HCT116 (cell line): ENCODE data around the gene OTOP3. TPM values are rescaled to one million over a fixed set of nuclear protein-coding genes. Genes with fewer than 3 reads are reported as not detected.

Experiments used
- ATAC-seq: fragments of 200-7000 bp; cut with Tn5 transposase; 2 replicates; pipeline ENCODE4 v1.9.1; 2020; ENCODE audit warnings: mild to moderate bottlenecking, moderate library complexity
- BruUV-seq: library from RNA; stranded (reverse); fragments of 400-500 nt; replicated peaks from 2 replicates; lab custom pipeline; 2021; lab: Mats Ljungman, UMichigan
- CTCF ChIA-PET: fragments of 300-600 bp; sonication (Branson Sonifier 250); formaldehyde crosslinking; loops from one replicate; lab custom pipeline; 2021; ENCODE audit warnings: antibody characterized with exemption; lab: Charles Lee
- POLR2A ChIA-PET: fragments of 300-600, 350-600 bp; sonication (Branson Sonifier 250); formaldehyde crosslinking; loops from one replicate; lab custom pipeline; 2021; ENCODE audit warnings: antibody characterized with exemption; lab: Charles Lee
- RAD21 ChIA-PET, 2 experiments: fragments of 300-600 bp; sonication (Branson Sonifier 250); formaldehyde crosslinking; loops; one replicate each; lab custom pipeline; 2023; ENCODE audit warnings: low total read pairs in 2 of 2; ENCODE audit not compliant: uncharacterized antibody in 2 of 2, unreplicated experiment in 2 of 2, low non-redundant PET in 1 of 2; lab: Charles Lee
- DNase-seq: peaks from one replicate; pipeline ENCODE4 v3.0.0-alpha.2; 2010; ENCODE audit warnings: low read depth, low spot score
- H2AFZ ChIP-seq: fragments of 200-600 bp; shearing (Covaris generic), sonication (generic); 2 replicates; pipeline ENCODE4 v1.6.1; 2017; ENCODE audit warnings: low read depth, mixed run types, mixed read lengths, antibody characterized with exemption, low read length; ENCODE audit not compliant: poor library complexity, severe bottlenecking
- H3K27ac ChIP-seq: 2 replicates; pipeline ENCODE4 v1.5.1; 2012; ENCODE audit warnings: low read depth, low read length
- H3K27me3 ChIP-seq: fragments of 200-600 bp; sonication (generic); 2 replicates; pipeline ENCODE4 v1.6.1; 2016; ENCODE audit warnings: mixed run types, low read length, mixed read lengths; ENCODE audit not compliant: insufficient read depth
- H3K36me3 ChIP-seq, 2 experiments: fragments of 200-500 bp in 1 of 2; fragments of 200-600 bp in 1 of 2; sonication (Bioruptor generic) in 1 of 2; sonication (generic) in 1 of 2; 2 replicates each; pipeline versions ENCODE4 v1.5.1 to v1.6.1; 2014 to 2016; ENCODE audit warnings: low read length in 2 of 2, inconsistent platforms in 1 of 2, mixed read lengths in 1 of 2, mixed run types in 1 of 2; ENCODE audit not compliant: insufficient read depth in 2 of 2, control insufficient read depth in 1 of 2
- H3K4me1 ChIP-seq, 2 experiments: fragments of 200-600 bp in 1 of 2; sonication (generic) in 1 of 2; 2 replicates each; pipeline versions ENCODE4 v1.5.1 to v1.6.1; 2012 to 2017; ENCODE audit warnings: low read length in 2 of 2, inconsistent platforms in 1 of 2, mild to moderate bottlenecking in 1 of 2, mixed read lengths in 1 of 2, mixed run types in 1 of 2, moderate library complexity in 1 of 2; ENCODE audit not compliant: insufficient read depth in 2 of 2, control insufficient read depth in 1 of 2
- H3K4me2 ChIP-seq: fragments of 200-600 bp; sonication (generic); 2 replicates; pipeline ENCODE4 v1.6.1; 2017; ENCODE audit warnings: mixed run types, low read length, mixed read lengths
- H3K4me3 ChIP-seq, 2 experiments: fragments of 200-600 bp in 1 of 2; sonication (generic) in 1 of 2; replicated peaks in 1 of 2; 2 replicates each; pipeline ENCODE4 v1.5.1; 2011 to 2016; ENCODE audit warnings: low read length in 2 of 2, control low read depth in 1 of 2, low read depth in 1 of 2, mild to moderate bottlenecking in 1 of 2, mixed read lengths in 1 of 2, mixed run types in 1 of 2
- H3K79me2 ChIP-seq: fragments of 200-600 bp; sonication (generic); 2 replicates; pipeline ENCODE4 v1.6.1; 2017; ENCODE audit warnings: mild to moderate bottlenecking, mixed run types, low read length, moderate library complexity, mixed read lengths; ENCODE audit not compliant: insufficient read depth
- H3K9ac ChIP-seq: fragments of 200-600 bp; sonication (generic); 2 replicates; pipeline ENCODE4 v1.6.1; 2016; ENCODE audit warnings: low read length, mixed read lengths
- H3K9me2 ChIP-seq: fragments of 200-600 bp; sonication (generic), shearing (Covaris generic); 2 replicates; pipeline ENCODE4 v1.6.1; 2017; ENCODE audit warnings: mixed run types, mild to moderate bottlenecking, moderate library complexity; ENCODE audit not compliant: insufficient read depth
- H3K9me3 ChIP-seq, 2 experiments: fragments of 200-500 bp in 1 of 2; fragments of 200-600 bp in 1 of 2; sonication (Bioruptor generic) in 1 of 2; sonication (generic) in 1 of 2; 2 replicates each; pipeline ENCODE4 v1.6.1; 2014 to 2017; ENCODE audit warnings: low read length in 2 of 2, mixed read lengths in 2 of 2, inconsistent platforms in 1 of 2, low read depth in 1 of 2, mild to moderate bottlenecking in 1 of 2, mixed run types in 1 of 2, moderate library complexity in 1 of 2; ENCODE audit not compliant: control insufficient read depth in 1 of 2, insufficient read depth in 1 of 2
- H4K20me1 ChIP-seq: fragments of 200-600 bp; sonication (generic), shearing (Covaris generic); 2 replicates; pipeline ENCODE4 v1.6.1; 2017; ENCODE audit warnings: mixed run types, mild to moderate bottlenecking, moderate library complexity; ENCODE audit not compliant: insufficient read depth
- EZH2phosphoT487 ChIP-seq: fragments of 200-600 bp; IDR thresholded peaks from 2 replicates; pipeline ENCODE4 v1.6.1; 2018; ENCODE audit warnings: antibody characterized with exemption, borderline replicate concordance
- JUND ChIP-seq: IDR thresholded peaks from 2 replicates; pipeline ENCODE4 v1.6.1; 2012
- POLR2A ChIP-seq: IDR thresholded peaks from 2 replicates; pipeline ENCODE4 v1.7.0; 2011; ENCODE audit warnings: borderline replicate concordance; ENCODE audit not compliant: insufficient read depth, insufficient read length; ENCODE audit errors: extremely low read depth
- POLR2AphosphoS5 ChIP-seq: IDR thresholded peaks from 2 replicates; pipeline ENCODE4 v1.6.1; 2011; ENCODE audit warnings: mild to moderate bottlenecking, low read depth, low read length, moderate library complexity
- SP1 ChIP-seq: IDR thresholded peaks from 2 replicates; pipeline ENCODE4 v1.6.1; 2012; ENCODE audit warnings: low read depth
- SRF ChIP-seq: IDR thresholded peaks from 2 replicates; pipeline ENCODE4 v1.6.1; 2012; ENCODE audit warnings: low read depth
- ZFX ChIP-seq: fragments of 450-650 bp; IDR thresholded peaks from 2 replicates; pipeline ENCODE4 v1.6.1; 2017
- intact Hi-C: fragments of 100-400 bp; cut with micrococcal nuclease; formaldehyde crosslinking; loops from 2 replicates; pipeline ENCODE4 v1.10.0; 2022
- total RNA-seq: library from RNA; stranded (reverse); gene quantifications from one replicate; pipeline ENCODE4 v1.2.1, GENCODE V29; 2021; ENCODE audit not compliant: unreplicated experiment
- TF ChIP-seq, protein P1 (sequence below): IDR thresholded peaks from 2 replicates; pipeline ENCODE4 v1.6.1; 2011; ENCODE audit warnings: mild to moderate bottlenecking, low read length, moderate library complexity; ENCODE audit not compliant: insufficient replicate concordance; ENCODE audit errors: extremely low read depth

OTOP3 gene
- total RNA-seq, 1 experiment from 2014 or later: not detected

- H3K27me3 ChIP-seq: peaks cover 6% of the 10 kb centered on the region; the same call in 1 of the 2 replicates
- no peak within 1 kb of the TSS for H3K4me3 ChIP-seq
- POLR2A ChIA-PET: interaction anchor here (1.0 kb wide), 1 partner anchor 20 kb away, joined by 3 read pairs; the partner anchor contains the start of gene FDXR
- no peaks in the 10 kb centered on the region for H3K9me2 ChIP-seq
- no peak for TF ChIP-seq EZH2phosphoT487
- no peak for TF ChIP-seq POLR2A
- TF ChIP-seq SRF: no peak
- H3K27ac ChIP-seq: no peak within 1 kb of the TSS; the same call in 1 of the 2 replicates
- no TSS peak for BruUV-seq
- no peaks in the 10 kb centered on the region for H3K79me2 ChIP-seq
- intact Hi-C loops: no loop called here
- no peaks in the 10 kb centered on the region for H3K9me3 ChIP-seq
- H4K20me1 ChIP-seq: no peaks in the 10 kb centered on the region
- DNase-seq (no peak), ATAC-seq (no peak)
- CTCF ChIA-PET: interaction anchor here (1.5 kb wide), 1 partner anchor 20 kb away, joined by 3 read pairs; the partner anchor contains the start of gene FDXR
- no peak within 1 kb of the TSS for H3K4me2 ChIP-seq
- no peak within 1 kb of the TSS for H2AFZ ChIP-seq
- no peak within 1 kb of the TSS for H3K9ac ChIP-seq
- H3K4me1 ChIP-seq: no peaks in the 10 kb centered on the region
- H3K36me3 ChIP-seq: no peaks in the 10 kb centered on the region
- RAD21 ChIA-PET: no interaction called here
These were observed 42.5 kb upstream of the OTOP3 start, which contains the start of gene FADS6 for GRCh38 chr17:74892974-74893911. TSS of gene FADS6 (minus strand) at chr17:74893633. CDS start at chr17:74893595, 38 bp downstream.

GRCh38 chr17:74893936-74894671 lies 41.6 kb upstream of the OTOP3 start:
- Histone ChIP-seq H3K4me2 (no peak overlapping the region), H3K4me3 (no peak overlapping the region), H3K9me2 (no peaks in the 10 kb centered on the region), H3K4me1 (no peaks in the 10 kb centered on the region), H3K9ac (no peak overlapping the region), H3K27me3 (peaks cover 6% of the 10 kb centered on the region; the same call in 1 of the 2 replicates), H3K9me3 (no peaks in the 10 kb centered on the region), H4K20me1 (no peaks in the 10 kb centered on the region), H3K79me2 (no peaks in the 10 kb centered on the region), H3K36me3 (no peaks in the 10 kb centered on the region), H2AFZ (no peak overlapping the region), H3K27ac (no peak overlapping the region)
- POLR2A ChIA-PET: interaction anchor here (1.0 to 2.2 kb wide), 3 partner anchors 12 to 21 kb away, joined by 3 to 10 read pairs (median 7); partner anchors contain the start of gene FDXR
- CTCF ChIA-PET: interaction anchor here (1.5 kb wide), 1 partner anchor 21 kb away, joined by 3 read pairs; the partner anchor contains the start of gene FDXR
- RAD21 ChIA-PET: no interaction called here
- ATAC-seq (no peak), DNase-seq (no peak)
- no peak for TF ChIP-seq ZFX
- TF ChIP-seq SP1: no peak
- TF ChIP-seq JUND: no peak
- TF ChIP-seq, protein P1, sequence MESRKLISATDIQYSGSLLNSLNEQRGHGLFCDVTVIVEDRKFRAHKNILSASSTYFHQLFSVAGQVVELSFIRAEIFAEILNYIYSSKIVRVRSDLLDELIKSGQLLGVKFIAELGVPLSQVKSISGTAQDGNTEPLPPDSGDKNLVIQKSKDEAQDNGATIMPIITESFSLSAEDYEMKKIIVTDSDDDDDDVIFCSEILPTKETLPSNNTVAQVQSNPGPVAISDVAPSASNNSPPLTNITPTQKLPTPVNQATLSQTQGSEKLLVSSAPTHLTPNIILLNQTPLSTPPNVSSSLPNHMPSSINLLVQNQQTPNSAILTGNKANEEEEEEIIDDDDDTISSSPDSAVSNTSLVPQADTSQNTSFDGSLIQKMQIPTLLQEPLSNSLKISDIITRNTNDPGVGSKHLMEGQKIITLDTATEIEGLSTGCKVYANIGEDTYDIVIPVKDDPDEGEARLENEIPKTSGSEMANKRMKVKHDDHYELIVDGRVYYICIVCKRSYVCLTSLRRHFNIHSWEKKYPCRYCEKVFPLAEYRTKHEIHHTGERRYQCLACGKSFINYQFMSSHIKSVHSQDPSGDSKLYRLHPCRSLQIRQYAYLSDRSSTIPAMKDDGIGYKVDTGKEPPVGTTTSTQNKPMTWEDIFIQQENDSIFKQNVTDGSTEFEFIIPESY: no peak
- TF ChIP-seq POLR2AphosphoS5: no peak
- intact Hi-C loops: no loop called here
- BruUV-seq: no TSS peak
